Stomach (tissue), 4 donors: ENCODE measurements around the gene BTN2A1.
"Not testable (repeated sequence)": the region's sequence is repeated elsewhere in the genome, so short reads cannot be mapped to it uniquely, and the experiment has no call there.

Source experiments
- CTCF ChIP-seq, 7 experiments: fragments of 450-650 bp in 4 of 7; fragments of 200-600 bp in 3 of 7; sonication (generic) in 3 of 7; IDR thresholded peaks; one replicate each; pipeline ENCODE4 v1.5.1; 2016 to 2019; ENCODE audit warnings: antibody characterized with exemption in 7 of 7, control low read depth in 2 of 7, mild to moderate bottlenecking in 1 of 7
- POLR2A ChIP-seq, 4 donors: fragments of 450-650 bp; IDR thresholded peaks; one replicate each; pipeline ENCODE4 v1.6.1; 2016; ENCODE audit warnings: antibody characterized with exemption in 4 of 4, control low read depth in 2 of 4, mild to moderate bottlenecking in 1 of 4, moderate library complexity in 1 of 4

GRCh38 chr6:26461353-26461752 is 3.6 kb downstream of the BTN2A1 start:
- TF ChIP-seq POLR2A, CTCF (IDR thresholded peaks at IDR 0.05): not testable (repeated sequence)
